Caco-2 (cell line): ENCODE data around the gene COX7A2. TPM values are rescaled to one million over a fixed set of nuclear protein-coding genes. Genes with fewer than 3 reads are reported as not detected.

ENCODE experiments used
- BruUV-seq: library from RNA; stranded (reverse); fragments of 400-500 nt; replicated peaks from 2 replicates; lab custom pipeline; 2021; lab: Mats Ljungman, UMichigan
- CTCF ChIA-PET: fragments of 300-600 bp; sonication (Branson Sonifier 250); formaldehyde crosslinking; loops from one replicate; lab custom pipeline; 2022; ENCODE audit warnings: antibody characterized with exemption; lab: Charles Lee
- POLR2A ChIA-PET: fragments of 300-600 bp; sonication (Branson Sonifier 250); formaldehyde crosslinking; loops from one replicate; lab custom pipeline; 2022; ENCODE audit warnings: antibody characterized with exemption; lab: Charles Lee
- DNase-seq, 2 experiments: peaks; one replicate each; pipeline versions ENCODE4 v3.0.0 to v3.0.0-alpha.2; 2020 to 2022
- H3K27me3 ChIP-seq: replicated peaks from 2 replicates; pipeline ENCODE4 v1.6.0; 2011; ENCODE audit warnings: low read length; ENCODE audit not compliant: control insufficient read depth, insufficient read depth
- H3K36me3 ChIP-seq: 2 replicates; pipeline ENCODE4 v1.5.1; 2011; ENCODE audit warnings: low read length; ENCODE audit not compliant: control insufficient read depth, insufficient read depth
- H3K4me1 ChIP-seq: fragments of 250-450 bp; sonication (Bioruptor Pico); 2 replicates; pipeline ENCODE4 v1.5.1; 2020; ENCODE audit warnings: mild to moderate bottlenecking
- H3K4me3 ChIP-seq: 2 replicates; pipeline ENCODE4 v1.5.1; 2011; ENCODE audit warnings: low read depth, mild to moderate bottlenecking, control low read depth, low read length
- H3K9me3 ChIP-seq: fragments of 250-450 bp; sonication (Bioruptor Pico); 2 replicates; pipeline ENCODE4 v1.5.1; 2020; ENCODE audit warnings: mild to moderate bottlenecking, moderate library complexity
- H3K27ac Mint-ChIP-seq: one replicate; pipeline ENCODE4 v1.8.0; 2022; ENCODE audit warnings: mixed read lengths; ENCODE audit not compliant: unreplicated experiment
- H3K27me3 Mint-ChIP-seq: one replicate; pipeline ENCODE4 v1.8.0; 2022; ENCODE audit warnings: mixed read lengths; ENCODE audit not compliant: insufficient read depth, unreplicated experiment
- H3K36me3 Mint-ChIP-seq: one replicate; pipeline ENCODE4 v1.8.0; 2022; ENCODE audit warnings: mild to moderate bottlenecking, mixed read lengths; ENCODE audit not compliant: insufficient read depth, unreplicated experiment
- H3K4me1 Mint-ChIP-seq: one replicate; pipeline ENCODE4 v1.8.0; 2022; ENCODE audit warnings: low read depth, mixed read lengths; ENCODE audit not compliant: unreplicated experiment
- H3K4me3 Mint-ChIP-seq: one replicate; pipeline ENCODE4 v1.8.0; 2022; ENCODE audit warnings: mild to moderate bottlenecking, moderate library complexity, mixed read lengths; ENCODE audit not compliant: unreplicated experiment
- H3K9me3 Mint-ChIP-seq: one replicate; pipeline ENCODE4 v1.8.0; 2022; ENCODE audit warnings: mixed read lengths; ENCODE audit not compliant: unreplicated experiment
- intact Hi-C: fragments of 100-400 bp; cut with micrococcal nuclease; formaldehyde crosslinking; loops from one replicate; pipeline ENCODE4 v1.10.0; 2022; ENCODE audit not compliant: unreplicated experiment
- total RNA-seq: library from RNA; stranded (reverse); gene quantifications from 2 replicates; pipeline ENCODE4 v1.2.3, GENCODE V29; 2022
- TF ChIP-seq, protein P1 (sequence below), 2 experiments: fragments of 200-600 bp in 1 of 2; IDR thresholded peaks; 1 replicate in 1 of 2; 2 replicates in 1 of 2; pipeline versions ENCODE4 v1.5.1 to v1.8.0; 2011 to 2022; ENCODE audit warnings: antibody characterized with exemption in 1 of 2, control low read depth in 1 of 2, inconsistent platforms in 1 of 2, low read depth in 1 of 2, low read length in 1 of 2, mild to moderate bottlenecking in 1 of 2, moderate library complexity in 1 of 2; ENCODE audit not compliant: insufficient read depth in 1 of 2, severe bottlenecking in 1 of 2, unreplicated experiment in 1 of 2

The COX7A2 gene
- total RNA-seq, 1 experiment from 2014 or later: 381 TPM

DNA sequence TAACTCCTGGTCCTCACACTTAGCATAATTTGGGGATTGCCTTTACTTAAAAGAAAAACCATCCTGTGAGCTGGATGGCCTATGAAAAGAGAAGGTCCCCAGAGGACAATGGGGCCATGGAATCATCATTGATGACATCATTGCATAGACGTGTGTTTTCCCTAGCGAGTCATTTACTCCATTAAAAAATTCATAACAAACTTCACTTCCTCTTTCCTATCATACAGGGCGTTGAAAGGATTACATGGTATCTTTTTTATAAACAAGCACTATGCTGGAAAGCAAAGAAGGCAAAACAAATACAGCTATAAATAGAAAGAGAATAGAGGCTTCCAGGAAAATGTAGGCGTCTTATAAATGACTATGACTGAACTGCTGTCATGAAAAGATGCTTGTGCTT lies 26.4 kb downstream of the COX7A2 start:
- ChIA-PET CTCF (interaction anchor here (1.0 to 1.1 kb wide), 2 partner anchors 8 to 12 kb away, joined by 3 to 4 read pairs; no protein-coding TSS in a partner anchor), POLR2A (no interaction called here)
- Mint-ChIP-seq H3K27me3 (peaks cover 3% of the 10 kb centered on the region), H3K4me3 (no peak overlapping the region), H3K9me3 (no peaks in the 10 kb centered on the region), H3K27ac (no peak overlapping the region), H3K4me1 (peaks cover 6% of the 10 kb centered on the region), H3K36me3 (no peaks in the 10 kb centered on the region)
- Histone ChIP-seq H3K27me3 (no peaks in the 10 kb centered on the region), H3K4me3 (no peak overlapping the region), H3K36me3 (no peaks in the 10 kb centered on the region), H3K9me3 (no peaks in the 10 kb centered on the region), H3K4me1 (peaks cover 1% of the 10 kb centered on the region)
- TF ChIP-seq, protein P1, sequence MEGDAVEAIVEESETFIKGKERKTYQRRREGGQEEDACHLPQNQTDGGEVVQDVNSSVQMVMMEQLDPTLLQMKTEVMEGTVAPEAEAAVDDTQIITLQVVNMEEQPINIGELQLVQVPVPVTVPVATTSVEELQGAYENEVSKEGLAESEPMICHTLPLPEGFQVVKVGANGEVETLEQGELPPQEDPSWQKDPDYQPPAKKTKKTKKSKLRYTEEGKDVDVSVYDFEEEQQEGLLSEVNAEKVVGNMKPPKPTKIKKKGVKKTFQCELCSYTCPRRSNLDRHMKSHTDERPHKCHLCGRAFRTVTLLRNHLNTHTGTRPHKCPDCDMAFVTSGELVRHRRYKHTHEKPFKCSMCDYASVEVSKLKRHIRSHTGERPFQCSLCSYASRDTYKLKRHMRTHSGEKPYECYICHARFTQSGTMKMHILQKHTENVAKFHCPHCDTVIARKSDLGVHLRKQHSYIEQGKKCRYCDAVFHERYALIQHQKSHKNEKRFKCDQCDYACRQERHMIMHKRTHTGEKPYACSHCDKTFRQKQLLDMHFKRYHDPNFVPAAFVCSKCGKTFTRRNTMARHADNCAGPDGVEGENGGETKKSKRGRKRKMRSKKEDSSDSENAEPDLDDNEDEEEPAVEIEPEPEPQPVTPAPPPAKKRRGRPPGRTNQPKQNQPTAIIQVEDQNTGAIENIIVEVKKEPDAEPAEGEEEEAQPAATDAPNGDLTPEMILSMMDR (IDR thresholded peaks at IDR 0.05; ENCODE audit: insufficient read depth in 1 of 2, low read depth in 1 of 2, low read length in 1 of 2, severe bottlenecking in 1 of 2, unreplicated experiment in 1 of 2): no peak
- intact Hi-C loops: no loop called here
- no TSS peak for BruUV-seq
- DNase-seq: no peak

DNA sequence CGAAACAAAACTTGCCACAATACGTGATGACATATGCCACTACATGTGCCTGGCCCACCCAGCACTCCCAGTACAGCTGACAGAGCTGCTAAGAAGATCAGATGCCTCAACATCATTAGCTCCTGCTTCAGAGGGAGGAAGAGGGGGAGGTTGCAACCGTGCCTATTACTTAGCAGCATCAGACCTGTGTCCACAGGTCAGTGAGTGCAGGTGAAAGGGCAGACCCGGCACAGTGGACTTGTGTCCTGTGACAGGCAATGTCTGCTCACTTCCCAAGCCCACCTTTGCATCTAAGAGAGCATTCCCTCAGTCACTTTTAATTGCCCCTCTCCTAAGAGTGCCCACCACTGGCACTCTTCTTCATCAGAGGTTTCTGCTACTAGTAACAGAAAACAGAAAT lies 28.3 kb downstream of the COX7A2 start:
- intact Hi-C loops: no loop called here
- peaks cover 14% of the 10 kb centered on the region for H3K4me1 Mint-ChIP-seq
- no peak overlapping the region for H3K4me3 Mint-ChIP-seq
- H3K9me3 Mint-ChIP-seq: no peaks in the 10 kb centered on the region
- no peaks in the 10 kb centered on the region for H3K36me3 ChIP-seq
- CTCF ChIA-PET: no interaction called here
- H3K27ac Mint-ChIP-seq: no peak overlapping the region
- no peak for DNase-seq
- no peaks in the 10 kb centered on the region for H3K27me3 ChIP-seq
- no peaks in the 10 kb centered on the region for H3K9me3 ChIP-seq
- TF ChIP-seq, protein P1 (IDR thresholded peaks at IDR 0.05; ENCODE audit: insufficient read depth in 1 of 2, low read depth in 1 of 2, low read length in 1 of 2, severe bottlenecking in 1 of 2, unreplicated experiment in 1 of 2): no peak
- peaks cover 8% of the 10 kb centered on the region for H3K4me1 ChIP-seq
- H3K36me3 Mint-ChIP-seq: no peaks in the 10 kb centered on the region
- H3K27me3 Mint-ChIP-seq: peaks cover 3% of the 10 kb centered on the region
- BruUV-seq: no TSS peak
- no peak overlapping the region for H3K4me3 ChIP-seq
- POLR2A ChIA-PET: no interaction called here

DNA sequence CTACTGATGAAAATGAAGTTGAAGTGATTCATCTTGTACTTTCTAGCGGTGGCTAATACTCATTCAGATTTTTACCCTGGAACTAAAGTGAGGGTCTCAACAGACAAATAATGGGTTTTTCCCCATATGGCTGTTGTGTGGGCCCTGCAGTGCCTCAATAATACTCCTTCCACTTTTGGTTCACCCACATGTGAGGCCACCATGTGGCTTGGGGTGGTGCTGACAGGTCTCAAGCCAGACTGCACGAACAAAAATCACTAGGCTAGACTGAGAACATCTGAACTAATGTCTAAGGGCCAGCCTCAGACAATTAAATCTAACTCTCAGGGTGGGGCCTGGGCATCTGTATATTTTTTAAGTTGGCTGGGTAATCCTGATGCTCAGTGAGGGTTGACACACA lies 29.9 kb downstream of the COX7A2 start:
- Histone ChIP-seq H3K27me3 (no peaks in the 10 kb centered on the region), H3K9me3 (no peaks in the 10 kb centered on the region), H3K36me3 (no peaks in the 10 kb centered on the region), H3K4me1 (peaks cover 8% of the 10 kb centered on the region), H3K4me3 (no peak overlapping the region)
- Mint-ChIP-seq H3K4me3 (no peak overlapping the region), H3K36me3 (no peaks in the 10 kb centered on the region), H3K4me1 (peaks cover 14% of the 10 kb centered on the region), H3K9me3 (no peaks in the 10 kb centered on the region), H3K27ac (no peak overlapping the region), H3K27me3 (peaks cover 3% of the 10 kb centered on the region)
- intact Hi-C loops: no loop called here
- DNase-seq: no peak
- POLR2A ChIA-PET: no interaction called here
- TF ChIP-seq, protein P1 (IDR thresholded peaks at IDR 0.05; ENCODE audit: insufficient read depth in 1 of 2, low read depth in 1 of 2, low read length in 1 of 2, severe bottlenecking in 1 of 2, unreplicated experiment in 1 of 2): no peak
- CTCF ChIA-PET: no interaction called here
- BruUV-seq: no TSS peak
